ENCODE results near the gene MYO1E.
"Not testable (repeated sequence)": the region's sequence is repeated elsewhere in the genome, so short reads cannot be mapped to it uniquely, and the experiment has no call there.

Gene MYO1E

GRCh38 chr15:59157840-59158700, 214.6 kb downstream of the MYO1E start:
- DNase-seq, result no peak

DNA sequence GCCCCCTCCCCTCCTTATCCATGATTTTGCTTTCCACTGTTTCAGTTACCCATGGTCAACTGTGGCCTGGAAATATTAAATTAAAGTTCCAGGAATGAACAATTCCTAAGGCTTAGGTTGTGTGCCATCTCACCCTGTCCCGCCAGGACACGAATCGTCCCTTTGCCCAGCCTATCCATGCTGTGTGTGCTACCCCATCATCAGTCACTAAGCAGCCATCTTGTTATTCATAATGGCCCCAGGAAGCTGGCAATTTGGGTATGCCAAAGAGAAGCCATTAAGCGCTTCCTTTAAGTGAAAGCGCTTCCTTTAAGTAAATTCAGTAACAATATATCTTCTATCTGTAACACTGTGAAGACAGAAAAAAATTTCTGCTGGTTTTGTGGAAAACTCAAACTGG, 215.3 kb downstream of the MYO1E start:
- DNase-seq, result no peak

GRCh38 chr15:59155431-59155830, 217.2 kb downstream of the MYO1E start:
- DNase-seq, result no peak

- no peak for DNase-seq
These were observed 218.4 kb downstream of the MYO1E start for GRCh38 chr15:59154243-59154642.

DNA sequence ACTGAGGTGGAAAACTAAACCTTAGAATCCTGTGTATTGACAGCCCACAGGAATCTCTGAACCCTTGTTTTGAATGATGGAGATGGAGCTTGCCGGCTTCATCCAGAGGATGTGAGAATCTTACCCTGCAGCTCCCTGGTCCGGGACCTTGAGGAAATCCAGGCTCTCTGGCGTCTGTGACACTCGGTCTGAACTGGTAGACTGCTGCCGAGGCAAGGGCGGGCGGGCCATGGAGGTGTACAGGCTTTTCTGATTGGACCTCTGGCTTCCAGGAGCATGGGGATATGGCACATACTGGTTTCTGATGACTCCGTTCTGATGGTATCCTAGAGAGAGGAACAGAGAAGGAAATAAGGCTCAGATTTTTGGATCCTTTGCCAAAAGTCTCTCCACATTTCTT, 219.2 kb downstream of the MYO1E start:
- no peak for DNase-seq

DNA sequence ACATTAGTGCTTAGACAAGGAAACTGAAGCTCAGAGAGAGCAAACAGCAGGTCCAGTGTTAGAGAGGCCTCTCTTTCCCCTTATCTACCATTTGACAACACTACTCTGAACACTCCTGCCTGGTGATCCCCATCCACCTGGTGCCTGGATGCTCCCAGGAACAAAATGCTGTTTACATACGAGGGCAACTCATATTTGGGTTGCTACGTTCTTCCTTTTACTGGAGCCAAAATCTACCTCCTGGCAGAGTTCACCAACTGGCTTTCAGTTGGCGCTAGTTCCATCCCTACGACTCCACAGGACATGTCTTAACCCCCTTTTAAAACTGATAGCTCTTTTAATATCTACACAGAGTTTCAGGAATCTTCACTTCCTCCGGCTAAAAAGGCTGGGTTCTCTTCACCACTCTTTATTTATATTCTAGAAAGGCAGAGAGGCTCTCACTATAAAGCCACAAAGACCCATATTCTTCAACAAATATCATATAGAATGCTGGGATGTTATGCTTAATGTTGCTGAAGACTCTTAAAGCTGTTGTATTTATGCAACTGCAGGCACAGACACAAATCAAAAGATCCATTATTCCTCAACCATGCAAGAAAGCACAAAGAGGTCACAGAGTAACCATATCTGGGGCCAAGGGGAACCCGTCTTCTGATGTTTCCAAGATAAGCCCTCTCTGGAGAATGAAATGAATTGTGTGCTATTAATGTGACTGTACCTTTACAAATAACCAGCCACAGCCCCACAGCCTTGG, 219.8 kb downstream of the MYO1E start:
- no peak for DNase-seq

DNA sequence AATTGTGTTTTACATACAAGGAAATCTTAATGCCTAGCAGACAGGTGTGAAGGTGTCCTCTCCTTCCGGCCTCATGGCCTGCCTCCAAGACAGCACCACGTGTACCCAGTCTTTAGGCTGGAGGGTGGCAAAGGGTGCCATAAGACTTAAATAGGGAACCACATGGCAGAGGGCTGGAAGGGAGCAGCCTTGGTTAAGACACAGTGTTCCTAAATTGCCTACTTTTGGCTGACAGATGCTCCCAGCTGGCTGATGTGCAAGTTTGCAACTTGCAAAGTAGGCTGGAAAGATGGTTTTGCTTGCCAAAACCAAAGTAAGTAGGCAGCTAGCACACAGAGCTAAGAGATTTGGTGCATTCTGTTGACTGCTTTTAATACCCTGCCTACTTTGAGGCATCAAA, 222.5 kb downstream of the MYO1E start:
- DNase-seq, result no peak

DNA sequence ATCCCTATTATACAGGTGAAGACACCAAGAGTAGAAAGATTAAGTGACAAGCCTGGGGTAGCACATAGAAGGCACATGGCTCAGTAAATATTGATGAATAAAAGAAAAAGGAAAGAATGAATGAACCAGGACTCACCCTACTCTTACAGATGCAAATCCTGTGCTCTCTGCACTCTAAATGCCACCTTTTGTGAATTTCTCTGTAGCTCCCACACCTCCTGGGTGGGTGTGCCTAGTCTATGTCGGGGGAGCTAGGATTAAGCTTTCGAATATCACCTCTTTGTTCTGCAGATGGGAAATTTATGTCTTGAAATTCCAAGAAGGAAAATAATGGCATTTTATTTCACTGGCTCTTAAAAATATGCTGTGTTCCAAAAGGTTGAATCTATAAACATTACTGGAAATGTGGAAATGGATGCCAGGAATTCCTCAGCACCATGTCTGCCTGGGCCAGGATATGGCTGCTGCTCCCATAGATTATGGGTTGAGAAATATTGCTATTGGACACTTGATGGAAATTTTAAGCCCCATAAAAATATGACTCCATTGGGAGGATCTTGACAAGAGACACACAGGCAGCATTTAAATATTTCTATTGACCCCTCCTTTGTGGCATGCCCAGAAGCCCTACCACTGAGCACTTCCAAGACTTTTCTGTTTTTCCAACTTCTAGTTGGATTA, 224.4 kb downstream of the MYO1E start:
- DNase-seq, result no peak

DNA sequence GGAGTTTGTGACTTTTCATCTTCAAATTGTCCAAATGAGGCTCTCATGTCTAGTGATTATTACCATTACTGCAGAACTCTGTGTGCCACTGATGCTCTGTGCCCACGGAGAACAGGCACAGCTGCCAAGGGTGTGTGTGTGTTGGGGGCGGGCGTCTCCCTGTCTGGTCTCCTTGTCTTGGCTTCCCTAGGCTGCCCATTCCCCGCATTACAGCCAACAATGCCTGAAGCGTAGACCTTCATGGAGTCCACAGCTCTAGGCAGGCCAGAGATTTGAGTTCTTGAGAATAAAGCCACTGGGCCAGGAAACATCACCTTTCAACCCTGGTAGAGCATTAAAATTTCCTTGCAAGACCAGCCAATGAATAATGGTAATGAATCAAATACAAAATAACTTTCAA, 225.0 kb downstream of the MYO1E start:
- DNase-seq, result no peak

DNA sequence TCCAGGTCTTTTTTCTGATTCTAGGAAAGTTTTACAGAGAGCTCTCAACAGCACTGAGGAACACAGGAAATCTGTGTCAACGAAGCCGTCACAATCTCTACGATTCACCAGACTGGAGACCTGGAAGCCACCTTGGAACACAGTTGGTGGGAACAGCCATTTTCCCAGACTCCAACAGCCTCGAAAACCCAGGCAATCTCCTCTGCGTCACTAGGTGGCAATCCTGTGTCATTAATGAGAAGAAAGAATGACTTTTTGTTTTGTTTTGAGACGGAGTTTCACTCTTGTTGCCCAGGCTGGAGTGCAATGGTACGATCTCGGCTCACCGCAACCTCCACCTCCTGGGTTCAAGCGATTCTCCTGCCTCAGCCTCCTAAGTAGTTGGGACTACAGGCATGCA, 228.1 kb downstream of the MYO1E start:
- not testable (repeated sequence) for DNase-seq

DNA sequence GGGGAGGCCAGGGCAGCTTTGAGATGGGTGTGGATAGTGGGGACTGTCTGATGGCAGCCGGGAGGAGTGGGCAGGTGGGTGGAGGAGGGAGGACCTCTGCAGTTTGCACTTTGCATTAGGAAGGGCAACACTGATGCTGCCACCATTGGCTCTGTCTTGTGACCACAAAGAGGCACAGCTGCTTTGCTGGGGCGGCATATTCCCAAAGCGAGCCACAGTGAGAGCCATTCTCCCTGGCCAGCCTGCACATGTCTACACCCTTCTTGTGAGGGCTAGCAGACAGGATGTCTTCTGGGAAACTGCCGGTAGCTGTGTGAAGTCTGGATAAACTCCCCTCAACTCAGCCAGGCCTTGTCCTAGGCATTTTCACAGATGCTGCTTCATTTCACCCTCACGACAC, 229.4 kb downstream of the MYO1E start:
- DNase-seq, result no peak

GRCh38 chr15:59140422-59141226, 232.0 kb downstream of the MYO1E start:
- no peak for DNase-seq

DNA sequence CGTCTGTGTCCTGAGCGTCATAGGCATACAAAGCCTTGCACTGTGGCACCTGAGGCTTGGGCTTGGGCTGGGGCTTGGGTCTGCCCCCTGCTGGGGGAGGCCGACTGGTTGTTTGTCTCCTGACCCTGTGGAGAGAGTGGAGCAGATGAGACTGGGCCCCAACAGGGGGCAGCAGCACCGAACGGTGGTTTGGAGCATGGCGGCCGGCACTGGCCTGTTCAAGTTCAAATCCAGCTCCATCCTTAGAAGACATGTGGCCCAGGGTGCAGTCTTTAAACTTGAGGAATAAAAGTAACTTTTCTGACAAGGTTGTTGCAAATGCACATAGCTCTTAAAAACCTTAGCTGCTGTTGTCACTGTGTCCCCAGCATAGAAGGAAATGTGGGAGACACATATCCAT, 234.4 kb downstream of the MYO1E start:
- peak; percentile 65 for DNase-seq

- DNase-seq, result peak; percentile 28
These were observed 235.1 kb downstream of the MYO1E start for GRCh38 chr15:59137566-59137965.

- DNase-seq, result no peak
These were observed 238.7 kb downstream of the MYO1E start for GRCh38 chr15:59133929-59134427.

GRCh38 chr15:59131969-59132562, 240.6 kb downstream of the MYO1E start:
- DNase-seq, result no peak

DNA sequence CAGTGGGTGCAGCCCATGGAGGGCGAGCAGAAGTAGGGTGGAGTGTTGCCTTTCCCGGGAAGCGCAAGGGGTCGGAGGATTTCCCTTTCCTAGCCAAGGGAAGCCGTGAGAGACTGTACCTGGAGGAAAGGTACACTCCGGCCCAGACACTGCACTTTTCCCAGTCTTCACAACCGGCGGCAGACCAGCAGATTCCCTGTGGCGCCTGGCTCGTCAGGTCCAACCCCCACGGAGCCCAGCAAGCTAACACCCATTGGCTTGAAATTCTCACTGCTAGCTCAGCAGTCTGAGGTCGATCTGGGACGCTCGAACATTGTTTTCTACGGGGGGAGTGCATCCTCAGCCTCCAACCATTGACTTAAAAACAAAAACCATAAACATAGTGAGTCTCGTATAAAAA, 241.2 kb downstream of the MYO1E start:
- DNase-seq, result no peak

GRCh38 chr15:59127255-59127654, 245.4 kb downstream of the MYO1E start:
- not testable (repeated sequence) for DNase-seq

GRCh38 chr15:59125683-59126082, 247.0 kb downstream of the MYO1E start:
- not testable (repeated sequence) for DNase-seq

DNA sequence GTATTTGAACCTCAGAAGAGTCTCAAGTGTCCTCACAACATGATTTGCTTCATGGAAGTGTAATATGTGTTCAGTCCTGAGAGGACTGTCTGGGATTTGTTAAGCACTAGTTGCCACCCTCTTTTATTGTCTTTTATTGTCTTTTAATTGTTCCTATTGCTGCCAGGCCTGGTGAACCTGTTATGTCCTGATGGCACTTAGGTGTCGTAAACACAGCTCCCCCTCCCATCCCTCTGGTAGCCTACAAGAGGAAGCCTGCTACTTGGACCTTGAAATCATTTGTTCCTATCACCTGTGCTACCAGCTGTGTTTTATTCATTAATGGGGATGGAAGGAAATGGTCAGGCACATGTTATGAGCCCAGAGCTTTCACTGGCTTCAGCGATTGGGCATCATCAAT, 248.4 kb downstream of the MYO1E start:
- no peak for DNase-seq

DNA sequence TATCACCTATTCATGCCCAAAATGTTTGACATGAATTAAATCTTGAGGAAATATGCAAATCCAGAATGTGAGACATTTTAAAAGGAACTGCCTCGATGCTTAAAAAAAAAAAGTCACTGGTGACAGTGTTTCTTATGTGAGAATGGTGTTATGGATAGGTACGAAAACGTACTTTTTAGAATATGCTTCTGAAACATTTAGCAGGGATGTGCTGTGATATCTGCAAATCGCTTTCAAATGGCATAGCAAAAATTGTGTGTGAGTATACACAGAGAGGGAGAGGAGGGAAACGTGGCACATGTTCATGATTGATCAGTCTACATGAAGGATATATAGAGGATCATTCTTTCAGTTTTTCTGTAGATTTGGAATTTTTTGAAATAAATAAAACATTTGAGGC, 251.7 kb downstream of the MYO1E start:
- no peak for DNase-seq

DNA sequence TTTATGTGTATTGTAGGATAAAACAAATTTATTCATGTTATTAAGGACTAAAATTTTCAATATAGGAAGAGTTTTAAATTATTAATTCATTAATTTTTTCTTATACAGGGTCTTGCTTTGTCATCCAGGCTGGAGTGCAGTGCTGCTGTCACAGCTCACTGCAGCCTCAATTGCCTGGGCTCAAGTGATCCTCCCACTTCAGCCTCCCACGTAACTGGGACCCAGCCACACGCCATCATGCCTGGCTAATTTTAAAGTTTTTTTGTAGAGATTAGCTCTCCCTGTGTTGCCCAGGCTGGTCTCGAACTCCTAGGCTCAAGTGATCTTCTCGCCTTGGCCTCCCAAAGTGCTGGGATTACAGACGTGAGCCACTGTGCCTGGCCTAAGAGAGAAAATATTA, 253.0 kb downstream of the MYO1E start:
- DNase-seq, result no peak

All from stimulated activated CD4-positive, alpha-beta T cell treated with anti-CD3 and anti-CD28 coated beads, Interleukin-15, amount 100 ng/mL, for 24 hours (primary cell).